GM19351 (cell line): ENCODE measurements around the gene PRR35.

Experiments used
- ATAC-seq: cut with Tn5 transposase; IDR thresholded peaks from one replicate; pipeline ENCODE4 v1.9.1; 2021; ENCODE audit warnings: mild to moderate bottlenecking, moderate library complexity; ENCODE audit not compliant: unreplicated experiment

PRR35 gene

DNA sequence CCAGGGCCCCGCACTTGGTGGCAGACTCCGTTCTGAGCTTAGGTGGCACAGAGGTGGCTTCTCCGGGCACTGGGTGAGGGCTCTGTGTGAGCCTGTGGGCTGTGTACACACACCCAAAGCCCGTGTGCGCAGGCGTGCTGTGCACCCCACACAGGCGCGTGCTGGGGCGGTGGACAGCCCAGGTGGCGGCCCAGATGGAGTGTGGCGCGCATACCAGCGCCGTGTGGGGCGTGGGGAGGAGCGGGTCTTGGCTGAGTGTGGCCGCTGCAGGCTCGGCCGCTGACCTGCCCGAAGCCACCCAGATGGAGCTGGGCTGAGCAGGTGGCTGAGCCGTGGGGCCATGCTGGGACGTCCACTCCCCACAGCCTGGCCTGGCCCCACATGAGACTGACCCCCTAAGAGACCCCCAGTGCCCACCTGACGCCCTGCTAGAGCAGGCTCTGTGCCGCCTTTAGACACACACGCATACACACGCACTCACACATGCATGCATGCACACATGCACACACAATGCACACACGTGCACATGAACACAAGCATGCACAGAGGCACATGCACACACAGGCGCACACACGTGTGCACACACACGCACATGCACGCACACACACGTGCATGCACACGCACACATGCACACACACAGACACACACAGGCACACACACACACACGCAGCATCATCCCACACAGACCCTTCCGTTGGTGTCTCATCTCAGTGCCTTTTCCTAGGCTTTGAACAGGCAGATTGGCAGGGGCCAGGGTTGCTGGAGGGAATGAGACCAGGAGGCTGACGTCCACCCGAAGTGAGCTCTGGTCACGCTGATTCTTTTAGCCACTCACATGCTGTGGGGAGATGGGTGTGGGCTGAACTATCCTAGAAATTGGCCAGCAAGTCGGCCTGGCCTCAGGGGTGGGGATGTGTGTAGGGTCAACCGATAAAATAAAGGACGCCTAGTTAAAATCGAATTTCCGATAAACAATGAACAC, 2.1 kb downstream of the PRR35 start:
- ATAC-seq, result no peak

- no peak for ATAC-seq
These were observed 3.0 kb downstream of the PRR35 start for GRCh38 chr16:563072-563644.

DNA sequence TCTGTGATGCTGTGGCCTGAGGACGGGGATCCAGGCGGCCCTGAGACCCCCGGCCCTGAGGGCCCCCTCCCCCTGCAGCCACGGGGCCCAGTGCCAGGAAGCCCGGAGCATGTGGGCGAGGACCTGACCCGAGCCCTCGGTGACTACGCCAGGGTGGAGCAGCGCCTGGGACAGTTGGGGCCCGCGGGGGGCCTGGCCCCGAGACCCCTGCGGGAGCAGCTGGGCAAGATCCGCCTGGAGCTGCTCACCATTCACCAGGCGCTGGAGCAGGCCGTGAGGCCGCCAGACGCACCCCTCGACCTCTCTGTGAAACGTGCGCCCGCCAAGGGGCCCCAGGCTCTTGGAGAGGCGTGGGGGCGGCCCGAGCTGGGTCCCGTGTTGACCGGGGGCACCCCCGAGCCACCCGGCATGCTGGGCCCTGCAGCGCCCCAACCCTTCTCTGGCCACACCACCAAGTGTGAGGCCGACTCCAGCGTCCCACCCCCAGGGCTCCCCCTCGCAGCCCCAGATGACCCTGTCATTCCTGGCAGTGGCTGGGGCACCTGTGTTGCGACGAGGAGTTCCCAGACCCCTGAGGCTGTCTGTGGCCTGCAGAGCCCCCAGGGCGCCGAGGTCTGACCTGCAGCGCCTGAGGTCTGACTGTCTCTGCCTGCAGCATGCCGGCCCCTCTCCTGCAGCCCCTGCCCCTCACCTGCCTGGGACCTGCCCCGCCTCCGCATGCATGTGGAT, 4.7 kb downstream of the PRR35 start:
- no peak for ATAC-seq

DNA sequence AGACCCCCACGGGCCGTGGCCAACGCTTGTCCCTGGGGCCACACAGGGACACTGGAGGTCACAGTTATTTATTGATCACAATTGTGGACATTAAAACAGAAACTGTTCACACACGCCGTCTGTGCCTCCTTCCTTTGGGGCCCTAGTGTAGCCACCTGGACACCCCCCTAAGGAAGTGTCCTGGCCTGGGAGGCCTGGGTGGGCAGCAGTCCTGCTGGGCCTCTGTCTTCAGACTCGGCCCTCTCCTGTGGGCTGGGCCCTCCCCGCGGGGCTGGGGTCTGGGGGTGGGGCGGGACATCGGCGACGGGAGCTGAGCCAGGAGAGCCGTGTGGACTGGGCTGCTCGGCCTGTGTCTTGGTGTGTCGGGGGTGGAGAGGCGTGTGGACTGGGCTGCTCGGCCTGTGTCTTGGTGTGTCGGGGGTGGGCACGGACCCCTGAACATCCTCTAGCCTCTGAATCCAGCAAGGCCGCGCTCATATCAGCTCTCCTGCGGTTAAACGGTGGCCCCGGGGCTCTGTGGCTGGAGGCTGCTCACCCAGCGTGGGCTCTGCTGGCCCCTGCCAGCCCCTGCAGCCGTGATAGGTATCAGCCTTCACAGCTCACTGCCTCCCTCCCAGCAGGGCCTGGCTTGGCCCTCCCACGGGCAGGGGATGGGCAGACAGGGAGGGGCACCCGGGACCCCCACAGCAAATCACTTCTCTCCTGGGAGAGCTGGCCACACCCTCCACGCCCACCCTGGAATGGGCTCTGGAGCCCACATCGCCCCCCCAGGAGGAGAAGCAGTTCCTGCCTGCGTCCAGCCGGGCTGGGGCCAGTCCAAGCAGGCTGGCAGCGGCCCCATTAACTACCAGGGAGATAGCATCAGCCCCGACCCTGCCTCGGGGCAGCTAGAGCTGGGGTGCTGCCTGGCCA, 5.5 kb downstream of the PRR35 start:
- no peak for ATAC-seq

DNA sequence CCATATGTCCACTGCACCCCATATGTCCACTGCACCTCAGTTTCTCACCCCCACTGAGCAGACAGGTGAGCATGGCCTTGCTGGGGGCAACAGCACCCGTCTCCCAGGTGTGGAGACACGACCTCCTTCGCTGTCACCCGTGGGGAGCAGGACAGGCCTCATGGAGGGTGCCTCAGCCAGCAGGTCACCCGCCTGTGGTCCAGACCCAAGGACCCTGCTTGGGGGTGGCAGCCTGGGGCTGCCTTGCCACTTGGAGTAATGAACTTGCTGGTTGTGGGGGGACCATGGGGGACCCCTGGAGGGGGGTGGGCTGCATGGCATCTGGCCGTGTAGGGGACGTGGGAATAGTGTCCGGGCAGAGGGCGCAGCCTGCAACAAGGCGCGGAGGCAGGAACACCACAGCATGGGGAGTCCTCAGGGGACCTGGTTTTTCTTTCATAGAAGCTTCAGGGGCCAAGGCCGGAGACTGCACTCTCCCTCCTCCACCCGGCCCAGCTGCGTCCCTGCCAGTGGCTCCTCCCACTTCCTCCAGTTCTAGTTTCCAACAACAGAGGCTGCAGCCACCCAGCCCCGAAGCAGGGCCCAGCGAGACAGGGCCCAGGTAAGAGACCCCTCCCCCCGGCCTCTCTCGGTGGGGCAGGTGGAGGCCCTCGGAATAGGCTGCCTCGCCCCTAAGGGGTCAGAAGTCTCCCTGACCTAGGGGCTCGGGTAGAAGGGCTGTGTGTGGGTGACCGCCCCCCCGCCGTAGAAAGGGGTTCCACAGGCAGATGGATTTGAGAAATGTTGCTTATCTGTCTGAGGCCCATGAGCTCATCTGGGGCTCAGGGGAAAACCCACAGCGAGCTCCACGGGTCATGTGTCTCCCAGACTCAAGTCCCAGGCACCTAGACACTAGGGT, 6.5 kb downstream of the PRR35 start, which contains the start of gene NHLRC4:
Gene NHLRC4 (plus strand): TSS at position 531 of the 898 bp plus-strand sequence. CDS start 1,043 bp downstream, outside the sequence.
- peak; percentile 62 for ATAC-seq

DNA sequence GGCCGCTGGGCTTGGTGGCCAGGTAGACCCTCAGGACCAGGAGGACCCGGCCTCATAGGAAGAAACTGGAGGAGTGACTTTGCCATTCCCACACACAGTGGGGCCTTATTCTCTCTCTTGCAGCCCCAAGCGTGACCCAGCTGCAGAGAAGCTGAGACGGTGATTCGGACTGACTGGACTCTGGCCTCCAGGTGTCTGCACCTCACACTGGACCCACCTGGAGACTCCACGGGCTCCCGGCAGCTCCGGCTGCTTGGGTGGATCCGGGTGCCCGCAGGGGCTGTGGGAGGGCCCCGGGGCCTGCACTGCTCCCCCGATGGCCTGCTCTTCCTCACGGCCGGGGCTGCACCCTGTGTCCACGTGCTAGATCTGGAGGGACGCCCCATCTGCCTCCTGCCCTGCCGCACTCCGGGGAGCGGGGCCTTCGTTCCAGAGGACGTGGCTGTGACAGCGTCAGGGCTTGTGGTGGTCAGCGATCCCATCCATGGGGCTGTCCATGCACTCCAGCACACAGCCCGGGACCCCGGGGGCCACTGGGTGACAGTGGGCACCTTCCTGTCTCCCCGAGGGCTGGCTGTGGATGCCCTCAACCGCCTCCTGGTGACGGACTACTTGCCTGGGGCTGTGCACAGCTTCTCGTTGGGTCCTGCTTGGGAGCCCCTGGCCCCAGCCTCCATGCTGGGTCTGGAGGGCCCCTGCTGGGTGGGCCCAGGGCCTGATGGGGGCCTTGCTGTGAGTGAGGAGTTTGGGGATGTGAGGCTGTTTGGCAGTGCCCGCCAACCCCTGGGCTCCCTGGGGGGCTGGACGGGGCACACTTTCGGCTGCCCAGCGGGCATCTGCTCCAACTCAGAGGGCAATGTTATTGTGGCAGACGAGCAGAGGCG, 7.4 kb downstream of the PRR35 start:
- no peak for ATAC-seq

- no peak for ATAC-seq
These were observed 8.4 kb downstream of the PRR35 start for GRCh38 chr16:568401-569258.

- peak; percentile 60 for ATAC-seq
These were observed 9.5 kb downstream of the PRR35 start, which contains the start of gene PIGQ for GRCh38 chr16:569445-570254. Gene PIGQ (plus strand): TSS chr16:569968. CDS start chr16:574075, 4,107 bp downstream.

GRCh38 chr16:572865-573650, 12.9 kb downstream of the PRR35 start:
- no peak for ATAC-seq

DNA sequence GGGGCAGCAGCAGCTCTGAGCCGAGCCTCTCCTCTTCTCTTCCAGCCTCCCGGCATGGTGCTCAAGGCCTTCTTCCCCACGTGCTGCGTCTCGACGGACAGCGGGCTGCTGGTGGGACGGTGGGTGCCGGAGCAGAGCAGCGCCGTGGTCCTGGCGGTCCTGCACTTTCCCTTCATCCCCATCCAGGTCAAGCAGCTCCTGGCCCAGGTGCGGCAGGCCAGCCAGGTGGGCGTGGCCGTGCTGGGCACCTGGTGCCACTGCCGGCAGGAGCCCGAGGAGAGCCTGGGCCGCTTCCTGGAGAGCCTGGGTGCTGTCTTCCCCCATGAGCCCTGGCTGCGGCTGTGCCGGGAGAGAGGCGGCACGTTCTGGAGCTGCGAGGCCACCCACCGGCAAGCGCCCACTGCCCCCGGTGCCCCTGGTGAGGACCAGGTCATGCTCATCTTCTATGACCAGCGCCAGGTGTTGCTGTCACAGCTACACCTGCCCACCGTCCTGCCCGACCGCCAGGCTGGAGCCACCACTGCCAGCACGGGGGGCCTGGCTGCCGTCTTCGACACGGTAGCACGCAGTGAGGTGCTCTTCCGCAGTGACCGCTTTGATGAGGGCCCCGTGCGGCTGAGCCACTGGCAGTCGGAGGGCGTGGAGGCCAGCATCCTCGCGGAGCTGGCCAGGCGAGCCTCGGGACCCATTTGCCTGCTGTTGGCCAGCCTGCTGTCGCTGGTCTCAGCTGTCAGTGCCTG, 14.0 kb downstream of the PRR35 start:
- no peak for ATAC-seq

GRCh38 chr16:575354-576196, 15.4 kb downstream of the PRR35 start:
- no peak for ATAC-seq

- no peak for ATAC-seq
These were observed 16.1 kb downstream of the PRR35 start for GRCh38 chr16:576197-576822.

- no peak for ATAC-seq
These were observed 16.6 kb downstream of the PRR35 start for GRCh38 chr16:576823-577201.

DNA sequence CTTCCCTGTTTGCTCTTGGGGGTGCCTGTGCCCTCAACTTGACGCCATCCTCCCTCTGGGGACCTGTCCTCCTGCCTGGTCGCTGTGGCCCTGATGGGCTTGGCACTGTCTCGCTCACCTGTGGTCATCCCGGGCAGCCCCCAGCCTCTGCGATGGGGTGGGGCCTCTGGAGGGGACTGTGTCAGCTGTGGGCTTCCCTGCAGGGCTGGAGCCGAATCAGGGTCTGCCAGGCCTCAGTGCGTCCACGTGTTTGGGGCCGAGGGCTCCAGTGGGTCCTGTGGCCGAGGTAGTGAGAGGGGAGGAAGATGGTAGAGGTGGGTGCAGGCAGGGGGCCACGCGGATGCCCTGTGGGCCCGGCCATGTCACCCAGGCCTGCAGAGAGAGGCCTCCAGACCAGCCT, 17.6 kb downstream of the PRR35 start:
- ATAC-seq, result no peak
